ENCODE results near the gene DOCK10.

The DOCK10 gene

GRCh38 chr2:224798180-224798579 lies 244.1 kb downstream of the DOCK10 start:
- ChIA-PET POLR2A (ENCODE audit: low non-redundant PET) (no interaction called here), CTCF (no interaction called here)
- no peak overlapping the region for H3K27ac ChIP-seq
- no peak for DNase-seq (ENCODE audit: low spot score)
- no peak for TF ChIP-seq CTCF (conservative IDR thresholded peaks at IDR 0.05; ENCODE audit: low read depth)

GRCh38 chr2:224796695-224797305 lies 245.5 kb downstream of the DOCK10 start:
- CTCF ChIA-PET, result no interaction called here
- DNase-seq (ENCODE audit: low spot score), result no peak
- TF ChIP-seq CTCF (conservative IDR thresholded peaks at IDR 0.05; ENCODE audit: low read depth), result no peak
- POLR2A ChIA-PET (ENCODE audit: low non-redundant PET), result no interaction called here
- no peak overlapping the region for H3K27ac ChIP-seq

- ChIA-PET POLR2A (ENCODE audit: low non-redundant PET) (no interaction called here), CTCF (interaction anchor here (0.7 kb wide), 1 partner anchor 213 kb away, joined by 3 read pairs; no protein-coding TSS in a partner anchor)
- TF ChIP-seq CTCF (conservative IDR thresholded peaks at IDR 0.05; ENCODE audit: low read depth), result no peak
- H3K27ac ChIP-seq, result no peak overlapping the region
- DNase-seq (ENCODE audit: low spot score), result no peak
Observed at GRCh38 chr2:224793946-224794345, 248.3 kb downstream of the DOCK10 start.

- CTCF ChIA-PET, result no interaction called here
- DNase-seq (ENCODE audit: low spot score), result no peak
- POLR2A ChIA-PET (ENCODE audit: low non-redundant PET), result no interaction called here
- H3K27ac ChIP-seq, result no peak overlapping the region
- no peak for TF ChIP-seq CTCF (conservative IDR thresholded peaks at IDR 0.05; ENCODE audit: low read depth)
Observed at GRCh38 chr2:224786848-224787247, 255.4 kb downstream of the DOCK10 start.

- ChIA-PET POLR2A (ENCODE audit: low non-redundant PET) (no interaction called here), CTCF (interaction anchor here (0.6 to 0.8 kb wide), 2 partner anchors 17 to 345 kb away, joined by 3 to 4 read pairs; no protein-coding TSS in a partner anchor)
- DNase-seq (ENCODE audit: low spot score), result no peak
- TF ChIP-seq CTCF (conservative IDR thresholded peaks at IDR 0.05; ENCODE audit: low read depth), result no peak
- H3K27ac ChIP-seq, result no peak overlapping the region
Observed at GRCh38 chr2:224781400-224781799, 260.9 kb downstream of the DOCK10 start.

GRCh38 chr2:224780823-224781222 lies 261.4 kb downstream of the DOCK10 start:
- H3K27ac ChIP-seq, result no peak overlapping the region
- DNase-seq (ENCODE audit: low spot score), result no peak
- CTCF ChIA-PET, result interaction anchor here (0.8 kb wide), 1 partner anchor 345 kb away, joined by 4 read pairs; no protein-coding TSS in a partner anchor
- POLR2A ChIA-PET (ENCODE audit: low non-redundant PET), result no interaction called here
- no peak for TF ChIP-seq CTCF (conservative IDR thresholded peaks at IDR 0.05; ENCODE audit: low read depth)
